Measurements from ENCODE around the gene ZNF180.
"Not testable (repeated sequence)": the region's sequence is repeated elsewhere in the genome, so short reads cannot be mapped to it uniquely, and the experiment has no call there.

The ZNF180 gene

DNA sequence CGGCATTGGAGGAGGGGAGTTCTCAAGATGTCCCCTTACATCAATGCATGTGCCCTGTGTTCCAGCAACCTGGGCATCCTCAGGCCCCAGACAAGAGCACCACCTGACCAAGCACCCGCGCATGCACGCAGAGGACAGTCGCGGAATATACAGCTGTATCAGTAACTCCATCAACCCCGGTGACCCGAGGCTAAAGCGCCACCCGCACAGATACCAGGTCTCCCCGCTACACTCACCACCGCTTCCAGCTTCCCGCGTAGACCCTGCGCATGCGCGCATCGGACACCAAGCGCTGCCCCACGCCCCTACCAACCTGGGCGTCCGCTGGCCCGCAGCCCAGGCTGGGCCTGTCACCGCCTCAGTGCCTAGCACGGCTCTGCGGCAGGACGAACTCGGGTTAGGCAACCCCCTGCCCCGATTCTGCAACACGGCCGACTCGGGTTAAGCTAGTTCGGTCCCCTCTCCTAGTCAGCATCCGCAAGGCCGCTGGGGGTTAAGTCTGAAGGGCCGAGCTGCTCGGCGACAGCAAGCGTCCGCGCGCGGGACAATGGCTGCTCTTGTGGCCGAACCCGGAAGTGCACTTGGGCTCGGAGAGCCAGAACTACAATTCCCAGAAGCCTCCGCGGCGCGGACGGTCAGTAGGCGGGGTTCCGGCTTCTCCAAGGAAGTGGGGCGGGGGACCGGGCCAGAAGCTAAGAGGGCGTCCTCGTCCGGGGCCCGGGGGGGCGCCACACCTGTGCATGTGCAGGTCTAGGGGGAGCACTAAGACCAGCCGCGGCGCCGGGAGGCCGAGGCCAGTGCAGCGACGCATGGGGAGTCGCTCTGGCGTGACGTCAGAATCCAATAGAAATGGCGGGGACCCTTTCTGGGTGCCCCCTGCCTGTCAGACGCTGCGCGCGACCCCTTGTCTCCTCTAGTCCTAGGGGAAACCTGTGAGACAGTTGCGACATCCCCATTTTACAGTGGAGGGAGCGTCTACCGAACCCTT, at the start of gene ZNF180:
Gene ZNF180 (minus strand): TSS at position 561 of the 988 bp plus-strand sequence. CDS start 3,188 bp downstream, outside the sequence.
- peak; percentile 88 for DNase-seq (ENCODE audit: low read depth)

DNA sequence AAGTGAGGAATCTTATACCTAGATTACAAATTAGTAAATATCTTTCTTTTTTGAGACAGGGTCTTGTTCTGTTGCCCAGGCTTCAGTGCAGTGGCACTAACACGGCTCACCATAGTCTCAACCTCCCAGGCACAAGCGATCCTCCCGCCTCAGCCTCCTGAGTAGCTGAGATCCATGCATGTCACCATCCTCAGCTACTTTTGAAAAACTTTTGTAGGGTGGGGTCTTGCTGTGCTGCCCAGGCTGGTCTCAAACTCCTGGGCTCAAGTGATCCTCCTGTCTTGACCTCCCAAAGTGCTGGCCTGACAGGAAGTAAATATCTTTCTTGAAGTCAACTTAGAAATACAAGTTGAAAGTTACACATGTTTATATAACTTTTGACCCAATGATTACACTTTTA, 49.2 kb upstream of the ZNF180 start:
- no peak for DNase-seq (ENCODE audit: low read depth)

- no peak for DNase-seq (ENCODE audit: low read depth)
These were observed 48.4 kb upstream of the ZNF180 start for GRCh38 chr19:44548736-44549135.

- no peak for DNase-seq (ENCODE audit: low read depth)
These were observed 43.7 kb upstream of the ZNF180 start for GRCh38 chr19:44544031-44544430.

GRCh38 chr19:44542671-44543070, 42.3 kb upstream of the ZNF180 start:
- DNase-seq (ENCODE audit: low read depth), result no peak

DNA sequence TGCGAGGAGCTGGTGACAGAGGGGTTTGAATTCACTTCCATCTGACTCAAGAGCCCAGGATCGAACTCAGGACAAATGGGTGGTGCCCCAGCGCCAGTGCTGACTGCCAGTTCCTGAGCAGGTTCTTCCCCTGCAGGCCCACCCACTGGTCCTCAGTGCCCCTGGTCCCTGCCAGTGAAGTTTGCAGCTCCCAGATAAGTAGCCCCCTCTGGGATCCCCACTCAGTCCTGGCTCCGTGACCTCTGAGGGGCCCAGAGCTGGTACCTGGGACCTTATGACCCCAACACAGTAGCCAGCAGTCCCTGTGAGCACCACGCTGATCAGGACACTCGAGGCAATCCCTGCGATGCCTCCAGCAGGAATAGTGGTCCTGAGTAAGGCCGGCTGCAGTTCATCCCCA, 40.4 kb upstream of the ZNF180 start:
- no peak for DNase-seq (ENCODE audit: low read depth)

DNA sequence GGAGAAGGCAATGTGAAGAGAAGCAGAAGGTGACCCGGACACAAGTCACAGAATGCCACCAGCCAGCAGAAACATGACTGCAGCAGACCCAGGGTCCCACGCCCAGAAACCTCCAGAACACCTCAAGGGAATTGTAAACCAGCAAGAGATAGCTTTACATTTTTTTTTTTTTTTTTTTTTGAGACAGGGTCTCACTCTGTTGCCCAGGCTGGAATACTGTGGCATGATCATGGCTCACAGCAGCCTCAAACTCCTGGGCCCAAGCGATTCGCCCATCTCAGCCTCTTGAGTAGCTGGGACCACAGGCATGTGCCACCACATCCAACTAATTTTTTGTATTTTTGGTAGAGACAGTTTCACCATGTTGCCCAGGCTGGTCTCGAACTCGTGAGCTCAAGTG, 39.7 kb upstream of the ZNF180 start:
- no peak for DNase-seq (ENCODE audit: low read depth)

DNA sequence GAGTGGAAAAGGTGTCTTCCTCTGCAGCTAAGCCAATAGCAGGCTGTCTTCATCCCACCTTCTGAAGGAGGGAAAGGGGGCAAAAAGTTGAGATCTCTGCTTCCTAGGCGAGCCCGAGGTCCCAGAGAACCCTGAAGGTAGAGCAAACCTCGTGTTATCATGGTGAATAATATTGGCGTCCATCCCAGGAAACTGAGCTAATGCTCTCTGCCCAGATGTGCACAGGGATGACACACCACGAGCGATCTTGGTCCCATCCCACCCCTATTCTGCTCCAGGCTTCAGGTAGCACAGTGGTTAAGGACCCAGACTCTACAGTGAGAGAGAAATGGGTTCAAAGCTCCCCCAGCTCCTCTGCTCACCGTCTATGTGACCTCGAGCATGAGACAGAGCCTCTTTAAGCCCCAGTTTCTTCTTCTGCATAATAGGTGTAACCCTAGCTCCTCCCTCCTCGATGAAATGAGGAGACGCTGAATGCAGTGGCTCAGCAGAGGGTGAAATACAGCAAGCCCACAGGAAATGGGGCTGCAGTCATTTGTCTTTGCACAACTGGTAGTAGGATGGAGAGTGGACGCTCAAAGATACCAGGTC, 39.0 kb upstream of the ZNF180 start:
- DNase-seq (ENCODE audit: low read depth), result no peak

- DNase-seq (ENCODE audit: low read depth), result not testable (repeated sequence)
These were observed 35.0 kb upstream of the ZNF180 start for GRCh38 chr19:44535361-44535760.

DNA sequence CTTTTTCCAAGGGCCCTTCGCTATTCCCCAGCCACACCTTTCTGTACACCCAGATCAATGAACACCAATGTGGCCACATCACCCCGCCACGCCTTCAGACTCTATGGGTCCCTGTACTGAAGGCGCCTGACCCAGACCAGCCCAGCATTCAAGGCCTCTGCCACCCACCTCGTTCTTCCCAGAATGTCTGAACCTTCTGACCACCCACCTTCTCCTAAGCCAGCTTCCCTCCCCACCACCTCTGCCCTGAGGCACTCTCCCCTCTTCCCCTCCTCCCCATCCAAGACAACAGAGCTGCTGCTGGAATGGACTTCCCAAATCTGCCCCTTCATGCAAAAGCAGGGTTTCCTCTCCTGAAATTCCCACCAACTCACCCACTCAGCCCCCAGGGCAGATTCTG, 32.5 kb upstream of the ZNF180 start:
- no peak for DNase-seq (ENCODE audit: low read depth)

DNA sequence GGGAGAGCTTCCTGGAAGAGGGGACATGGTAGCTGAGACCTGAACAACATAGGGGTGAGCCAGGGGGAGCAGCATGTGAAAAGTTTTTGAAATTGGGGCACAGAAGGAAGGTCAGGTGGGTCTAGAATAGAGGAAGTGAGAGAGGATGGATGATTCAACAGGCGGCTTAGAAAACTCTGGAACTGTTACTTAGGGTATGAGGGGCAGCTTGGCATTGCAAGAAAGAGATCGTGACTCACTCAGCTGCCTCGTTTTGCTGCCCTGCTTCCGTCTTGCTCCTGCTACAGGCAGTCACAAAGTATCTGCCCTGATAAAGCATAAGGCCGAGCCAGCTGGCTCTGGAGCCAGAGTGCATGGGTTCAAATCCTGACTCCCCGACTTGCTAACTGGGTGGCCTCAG, 30.5 kb upstream of the ZNF180 start:
- no peak for DNase-seq (ENCODE audit: low read depth)

DNA sequence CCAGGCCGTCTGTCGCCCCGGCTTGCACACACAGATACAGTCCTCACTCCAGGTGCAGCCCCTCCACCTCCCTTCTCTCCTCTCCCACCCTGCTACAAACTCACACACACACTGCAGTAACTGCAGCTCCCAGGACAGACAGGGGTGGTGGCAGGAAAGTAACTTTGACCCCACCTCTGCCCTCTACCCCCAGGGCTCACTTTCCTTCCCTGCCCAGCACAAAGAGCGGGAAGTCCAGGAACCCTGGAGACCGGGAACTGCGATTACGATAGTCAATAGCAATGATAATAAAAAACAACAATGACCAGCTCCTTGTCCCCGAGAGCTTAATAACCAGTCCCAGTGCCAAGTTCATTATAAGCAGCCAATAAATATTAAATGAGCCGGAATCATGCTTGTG, 29.2 kb upstream of the ZNF180 start, which contains the start of gene CEACAM20:
Gene CEACAM20 (minus strand): TSS at position 140 of the 400 bp plus-strand sequence. CDS start 166 bp downstream, outside the sequence.
- no peak for DNase-seq (ENCODE audit: low read depth)

- no peak for DNase-seq (ENCODE audit: low read depth)
These were observed 27.2 kb upstream of the ZNF180 start for GRCh38 chr19:44527554-44527953.

DNA sequence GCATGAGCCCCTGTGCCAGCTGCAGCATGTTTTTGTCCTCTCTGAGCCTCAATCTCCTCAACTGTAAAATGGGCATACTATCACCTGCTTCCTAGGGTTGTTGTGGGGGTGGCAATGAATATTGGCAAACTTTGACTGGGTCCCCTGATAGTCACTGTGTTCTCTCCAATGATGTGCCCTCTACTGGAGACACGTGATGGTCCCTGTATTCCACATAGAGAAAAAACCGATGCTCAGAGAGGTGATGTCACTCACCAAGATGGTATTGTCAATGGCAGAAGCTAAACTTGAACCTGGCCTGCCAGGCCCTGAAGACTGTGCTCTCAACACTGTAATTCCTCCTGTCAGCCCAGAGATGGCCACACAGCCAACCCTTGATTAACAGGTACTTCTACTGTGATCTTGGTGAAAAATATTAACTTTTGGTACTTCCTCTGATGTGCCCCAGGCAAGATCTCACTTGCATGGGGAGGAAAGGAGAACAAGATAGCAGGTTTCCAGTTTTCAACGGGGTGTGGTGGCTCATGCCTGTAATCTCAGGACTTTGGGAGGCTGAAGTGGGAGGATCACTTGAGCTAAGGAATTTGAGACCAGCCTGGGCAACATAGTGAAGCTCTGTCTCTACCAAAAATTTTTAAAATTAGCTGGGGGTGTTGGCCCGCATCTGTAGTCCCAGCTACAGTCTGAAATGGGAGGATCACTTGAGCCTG, 25.6 kb upstream of the ZNF180 start:
- no peak for DNase-seq (ENCODE audit: low read depth)

DNA sequence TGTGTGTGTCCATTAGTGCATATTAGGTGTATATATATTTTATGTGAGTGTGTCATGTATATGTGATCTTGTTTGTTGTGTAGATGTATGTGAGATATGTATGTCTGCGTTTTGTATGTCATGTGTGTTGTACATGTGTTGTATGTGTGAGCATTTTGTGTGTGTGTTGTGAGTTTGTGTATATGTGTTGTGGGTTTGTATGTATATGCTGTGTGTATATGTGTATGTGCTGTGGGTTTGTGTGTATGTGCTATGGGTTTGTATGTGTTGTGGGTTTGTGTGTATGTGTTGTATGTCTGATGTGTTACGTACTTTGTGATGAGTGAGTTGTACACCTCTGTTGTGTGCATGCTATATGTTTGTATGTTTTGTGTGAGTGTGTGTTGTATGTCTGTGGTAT, 21.0 kb upstream of the ZNF180 start:
- DNase-seq (ENCODE audit: low read depth), result no peak

DNA sequence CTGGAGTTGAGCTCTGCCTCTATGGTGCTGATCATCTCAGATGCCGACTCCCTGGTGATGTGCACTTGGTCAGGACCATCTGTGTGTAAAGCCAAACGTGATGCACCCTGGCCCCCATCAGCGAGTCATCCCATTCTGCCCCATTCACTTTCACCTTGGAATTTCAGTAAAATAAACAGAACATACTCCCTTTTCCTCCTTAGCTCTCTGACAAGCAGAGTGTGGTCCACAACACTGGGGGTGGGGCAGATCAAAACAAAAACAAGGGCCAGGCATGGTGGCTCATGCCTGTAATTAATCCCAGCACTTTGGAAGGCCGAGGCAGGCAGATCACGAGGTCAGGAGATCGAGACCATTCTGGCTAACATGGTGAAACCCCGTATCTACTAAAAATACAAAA, 16.8 kb upstream of the ZNF180 start:
- DNase-seq (ENCODE audit: low read depth), result no peak

- DNase-seq (ENCODE audit: low read depth), result no peak
These were observed 15.6 kb upstream of the ZNF180 start for GRCh38 chr19:44515907-44516306.

- DNase-seq (ENCODE audit: low read depth), result no peak
These were observed 14.7 kb upstream of the ZNF180 start for GRCh38 chr19:44515031-44515430.

DNA sequence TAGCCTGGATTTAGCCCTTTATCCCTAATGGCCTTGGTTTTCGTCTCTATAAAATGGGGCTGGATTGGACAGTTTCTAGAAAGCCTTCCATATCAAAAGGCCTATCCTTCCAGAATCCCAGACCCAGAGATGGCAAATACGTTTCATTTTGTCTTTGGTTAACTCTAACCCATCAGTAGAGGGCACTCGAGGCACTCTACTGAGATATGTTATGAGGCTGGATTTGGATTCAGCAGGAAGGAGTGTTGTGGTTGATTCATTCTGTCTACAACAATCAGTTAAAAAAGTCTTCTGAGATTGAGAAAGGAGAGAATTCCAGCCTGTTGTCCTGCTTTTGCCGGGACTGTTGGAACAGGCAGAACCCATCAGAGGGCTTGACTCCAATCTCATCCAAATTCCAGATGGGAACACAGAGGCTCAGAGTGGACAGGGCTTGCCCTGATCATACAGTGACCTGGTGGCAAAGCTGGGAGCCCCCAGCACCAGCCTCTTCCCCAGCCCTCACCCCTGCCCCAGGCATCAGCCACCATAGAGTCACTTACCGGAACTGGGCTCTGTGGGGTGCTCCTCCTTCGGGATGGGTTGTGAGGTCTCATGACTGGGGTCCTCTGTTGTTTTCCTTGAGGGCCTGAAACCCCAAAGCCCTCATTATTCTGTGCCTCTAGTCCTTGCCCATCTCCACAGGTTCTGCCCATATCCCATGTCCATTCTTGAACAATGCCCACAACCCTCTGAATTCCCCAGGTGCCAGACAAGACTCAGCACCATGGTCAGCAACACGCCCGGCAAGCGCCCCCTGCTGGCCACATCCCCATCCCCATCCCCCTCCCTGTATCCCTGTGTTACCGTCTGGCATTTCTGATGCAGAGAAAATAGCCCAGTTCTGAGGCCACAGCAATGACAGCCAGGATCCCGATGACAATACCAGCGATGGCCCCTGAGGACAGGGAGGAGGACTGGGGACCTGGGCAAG, 12.3 kb upstream of the ZNF180 start:
- no peak for DNase-seq (ENCODE audit: low read depth)

GRCh38 chr19:44509478-44509877, 9.2 kb upstream of the ZNF180 start:
- no peak for DNase-seq (ENCODE audit: low read depth)

GRCh38 chr19:44499559-44499958, 763 bp downstream of the ZNF180 start:
- DNase-seq (ENCODE audit: low read depth), result no peak
